ENCODE data around the gene VAMP2. TPM values are rescaled to one million over a fixed set of nuclear protein-coding genes. Genes with fewer than 3 reads are reported as not detected.
A peak's percentile ranks its signal among the peaks of the same experiment; 100 is the strongest.

Gene VAMP2
- polyA plus RNA-seq, 1 donor from 2014 or later, result 98.3 TPM

DNA sequence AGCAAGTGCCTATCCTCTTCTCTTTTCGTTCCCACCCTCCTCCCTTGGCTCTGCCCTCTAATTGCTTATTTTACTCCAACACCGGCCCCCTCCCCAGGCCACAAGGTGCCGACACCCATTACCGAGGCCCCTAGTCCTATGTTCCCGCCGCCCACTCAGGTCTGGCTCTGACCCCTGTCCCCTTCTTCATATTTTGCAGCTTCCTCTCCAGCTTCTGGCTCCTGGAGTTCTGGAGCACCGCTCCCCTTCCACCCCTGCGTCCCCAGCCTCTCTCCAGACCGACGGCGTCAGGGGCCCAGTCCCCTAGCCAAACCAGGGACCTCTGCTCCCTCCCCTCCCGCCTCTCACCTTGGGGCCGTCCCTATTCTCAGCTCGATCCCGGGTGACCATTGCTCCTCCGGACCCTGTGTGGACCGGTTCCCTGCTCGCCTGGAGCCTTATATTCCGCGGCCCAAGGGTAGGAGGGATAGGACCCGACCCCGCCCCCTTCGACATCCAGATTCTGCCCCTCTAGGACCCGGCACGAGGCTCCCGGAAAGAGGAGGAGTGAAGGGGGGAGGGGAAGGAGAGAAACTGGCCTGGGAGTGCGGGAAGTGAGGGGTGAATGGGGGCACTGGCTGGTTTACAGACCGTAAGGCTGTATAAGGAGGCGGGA is 38.9 kb downstream of the VAMP2 start, which contains the start of gene HES7:
TSS of gene HES7 (minus strand) at position 412 of the 655 bp plus-strand sequence. CDS start at position 390, 22 bp downstream.
- Histone ChIP-seq H3K9me3 (ENCODE audit: low read length) (no peaks in the 10 kb centered on the region), H3K79me2 (replicated peaks; ENCODE audit: insufficient read depth, low read length) (no peaks in the 10 kb centered on the region), H3K4me2 (ENCODE audit: low read length) (peak within 1 kb of the TSS; percentile 87), H3K27ac (ENCODE audit: low read length) (no peak within 1 kb of the TSS), H3K9ac (ENCODE audit: low read length) (peak within 1 kb of the TSS; percentile 80), H3K4me3 (ENCODE audit: low read length) (peak within 1 kb of the TSS; percentile 88), H4K20me1 (ENCODE audit: insufficient read depth) (peaks cover 6% of the 10 kb centered on the region), H3K27me3 (ENCODE audit: insufficient read depth, low read depth, low read length) (peaks cover 46% of the 10 kb centered on the region), H3K9me2 (ENCODE audit: insufficient read depth, low read length) (no peaks in the 10 kb centered on the region), H3K36me3 (ENCODE audit: insufficient read depth, low read length) (no peaks in the 10 kb centered on the region), H2AFZ (ENCODE audit: low read depth, low read length) (no peak within 1 kb of the TSS), H3F3A (ENCODE audit: insufficient read depth, low read length, poor library complexity, severe bottlenecking) (peaks cover 12% of the 10 kb centered on the region)
- TF ChIP-seq RAD21 (conservative IDR thresholded peaks at IDR 0.05) (no peak), TAF1 (IDR thresholded peaks at IDR 0.05; ENCODE audit: low read depth) (no peak), CTCF (IDR thresholded peaks at IDR 0.05; ENCODE audit: poor library complexity, severe bottlenecking) (no peak), EZH2 (IDR thresholded peaks at IDR 0.05; ENCODE audit: borderline replicate concordance, insufficient read depth, low read length, poor library complexity, severe bottlenecking) (no peak), EP300 (conservative IDR thresholded peaks at IDR 0.05; ENCODE audit: poor library complexity, severe bottlenecking) (no peak), SMC3 (conservative IDR thresholded peaks at IDR 0.05; ENCODE audit: poor library complexity) (no peak), POLR2AphosphoS5 (IDR thresholded peaks at IDR 0.05) (no peak), MXI1 (conservative IDR thresholded peaks at IDR 0.05; ENCODE audit: poor library complexity, severe bottlenecking) (no peak)
- TF ChIP-seq, protein P1, sequence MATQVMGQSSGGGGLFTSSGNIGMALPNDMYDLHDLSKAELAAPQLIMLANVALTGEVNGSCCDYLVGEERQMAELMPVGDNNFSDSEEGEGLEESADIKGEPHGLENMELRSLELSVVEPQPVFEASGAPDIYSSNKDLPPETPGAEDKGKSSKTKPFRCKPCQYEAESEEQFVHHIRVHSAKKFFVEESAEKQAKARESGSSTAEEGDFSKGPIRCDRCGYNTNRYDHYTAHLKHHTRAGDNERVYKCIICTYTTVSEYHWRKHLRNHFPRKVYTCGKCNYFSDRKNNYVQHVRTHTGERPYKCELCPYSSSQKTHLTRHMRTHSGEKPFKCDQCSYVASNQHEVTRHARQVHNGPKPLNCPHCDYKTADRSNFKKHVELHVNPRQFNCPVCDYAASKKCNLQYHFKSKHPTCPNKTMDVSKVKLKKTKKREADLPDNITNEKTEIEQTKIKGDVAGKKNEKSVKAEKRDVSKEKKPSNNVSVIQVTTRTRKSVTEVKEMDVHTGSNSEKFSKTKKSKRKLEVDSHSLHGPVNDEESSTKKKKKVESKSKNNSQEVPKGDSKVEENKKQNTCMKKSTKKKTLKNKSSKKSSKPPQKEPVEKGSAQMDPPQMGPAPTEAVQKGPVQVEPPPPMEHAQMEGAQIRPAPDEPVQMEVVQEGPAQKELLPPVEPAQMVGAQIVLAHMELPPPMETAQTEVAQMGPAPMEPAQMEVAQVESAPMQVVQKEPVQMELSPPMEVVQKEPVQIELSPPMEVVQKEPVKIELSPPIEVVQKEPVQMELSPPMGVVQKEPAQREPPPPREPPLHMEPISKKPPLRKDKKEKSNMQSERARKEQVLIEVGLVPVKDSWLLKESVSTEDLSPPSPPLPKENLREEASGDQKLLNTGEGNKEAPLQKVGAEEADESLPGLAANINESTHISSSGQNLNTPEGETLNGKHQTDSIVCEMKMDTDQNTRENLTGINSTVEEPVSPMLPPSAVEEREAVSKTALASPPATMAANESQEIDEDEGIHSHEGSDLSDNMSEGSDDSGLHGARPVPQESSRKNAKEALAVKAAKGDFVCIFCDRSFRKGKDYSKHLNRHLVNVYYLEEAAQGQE (IDR thresholded peaks at IDR 0.05; ENCODE audit: borderline replicate concordance), result no peak

- H3K9ac ChIP-seq (ENCODE audit: low read length), result peak overlapping the region; percentile 61
- H3F3A ChIP-seq (ENCODE audit: insufficient read depth, low read length, poor library complexity, severe bottlenecking), result peaks cover 12% of the 10 kb centered on the region
- H3K36me3 ChIP-seq (ENCODE audit: insufficient read depth, low read length), result no peaks in the 10 kb centered on the region
- no peak overlapping the region for H3K27ac ChIP-seq (ENCODE audit: low read length)
- TF ChIP-seq SMC3 (conservative IDR thresholded peaks at IDR 0.05; ENCODE audit: poor library complexity), result no peak
- peak; percentile 87 for TF ChIP-seq EZH2 (IDR thresholded peaks at IDR 0.05; ENCODE audit: borderline replicate concordance, insufficient read depth, low read length, poor library complexity, severe bottlenecking)
- TF ChIP-seq MXI1 (conservative IDR thresholded peaks at IDR 0.05; ENCODE audit: poor library complexity, severe bottlenecking), result peak; percentile 66
- no peaks in the 10 kb centered on the region for H3K9me2 ChIP-seq (ENCODE audit: insufficient read depth, low read length)
- peak overlapping the region; percentile 87 for H3K4me2 ChIP-seq (ENCODE audit: low read length)
- no peaks in the 10 kb centered on the region for H3K79me2 ChIP-seq (replicated peaks; ENCODE audit: insufficient read depth, low read length)
- H3K9me3 ChIP-seq (ENCODE audit: low read length), result no peaks in the 10 kb centered on the region
- H3K27me3 ChIP-seq (ENCODE audit: insufficient read depth, low read depth, low read length), result peaks cover 46% of the 10 kb centered on the region
- no peak overlapping the region for H2AFZ ChIP-seq (ENCODE audit: low read depth, low read length)
- peak overlapping the region; percentile 88 for H3K4me3 ChIP-seq (ENCODE audit: low read length)
- peaks cover 6% of the 10 kb centered on the region for H4K20me1 ChIP-seq (ENCODE audit: insufficient read depth)
Observed at GRCh38 chr17:8122924-8123694, 39.6 kb downstream of the VAMP2 start.
